H1 (cell line): ENCODE measurements around the gene ZNF283. TPM values are rescaled to one million over a fixed set of nuclear protein-coding genes. Genes with fewer than 3 reads are reported as not detected.

ENCODE experiments used
- CTCF ChIA-PET: fragments of 300-600 bp; sonication (Branson Sonifier 250); formaldehyde crosslinking; loops from one replicate; lab custom pipeline; 2021; ENCODE audit not compliant: partially characterized antibody; lab: Charles Lee
- POLR2A ChIA-PET: fragments of 300-600 bp; sonication (Branson Sonifier 250); formaldehyde crosslinking; loops from one replicate; lab custom pipeline; 2021; ENCODE audit warnings: inconsistent platforms; ENCODE audit not compliant: partially characterized antibody; lab: Charles Lee
- DNase-seq, 2 experiments: peaks; one replicate each; pipeline versions ENCODE4 v3.0.0 to v3.0.0-alpha.2; 2010 to 2022; ENCODE audit warnings: low spot score in 2 of 2, low read depth in 1 of 2, mixed read lengths in 1 of 2
- FAIRE-seq: peaks from 2 replicates; lab custom pipeline; 2011; peaks lifted over from hg19 to GRCh38; lab: Jason Lieb, UNC
- H2AFZ ChIP-seq: 2 replicates; pipeline ENCODE4 v1.8.1; 2012; ENCODE audit warnings: low read length, inconsistent platforms
- H2AK5ac ChIP-seq: 2 replicates; pipeline ENCODE4 v1.6.1; 2013; ENCODE audit warnings: low read depth, low read length
- H2BK120ac ChIP-seq: replicated peaks from 2 replicates; pipeline ENCODE3; 2013; ENCODE audit warnings: low read depth, low read length, inconsistent platforms
- H2BK12ac ChIP-seq: 2 replicates; pipeline ENCODE4 v1.6.1; 2013; ENCODE audit warnings: low read depth, low read length
- H2BK15ac ChIP-seq: 2 replicates; pipeline ENCODE4 v1.6.1; 2013; ENCODE audit warnings: low read length
- H2BK20ac ChIP-seq: 2 replicates; pipeline ENCODE4 v1.6.1; 2013; ENCODE audit warnings: low read length
- H2BK5ac ChIP-seq: 2 replicates; pipeline ENCODE4 v1.6.1; 2013; ENCODE audit warnings: low read depth, low read length
- H3K14ac ChIP-seq: 2 replicates; pipeline ENCODE4 v1.6.1; 2013; ENCODE audit warnings: inconsistent platforms; ENCODE audit not compliant: insufficient read length
- H3K18ac ChIP-seq: 2 replicates; pipeline ENCODE4 v1.6.1; 2013; ENCODE audit warnings: low read length; ENCODE audit errors: extremely low read depth
- H3K23ac ChIP-seq: 2 replicates; pipeline ENCODE4 v1.6.1; 2013; ENCODE audit warnings: inconsistent platforms; ENCODE audit not compliant: insufficient read length
- H3K23me2 ChIP-seq: 2 replicates; pipeline ENCODE4 v1.6.1; 2013; ENCODE audit warnings: low read depth, low read length
- H3K27ac ChIP-seq: 2 replicates; pipeline ENCODE4 v1.6.1; 2011; ENCODE audit warnings: low read depth, low read length, inconsistent platforms
- H3K27me3 ChIP-seq, 4 experiments: replicated peaks in 1 of 4; 1 replicate in 1 of 4; 2 replicates in 3 of 4; pipeline versions ENCODE4 v1.6.1 to v1.8.1; 2011 to 2013; ENCODE audit warnings: low read length in 3 of 4, mild to moderate bottlenecking in 3 of 4, inconsistent platforms in 2 of 4, mixed read lengths in 2 of 4, moderate library complexity in 1 of 4; ENCODE audit not compliant: control insufficient read depth in 3 of 4, insufficient read depth in 3 of 4; ENCODE audit errors: extremely low read depth in 1 of 4
- H3K36me3 ChIP-seq, 4 experiments: 2 replicates each; pipeline versions ENCODE4 v1.6.1 to v1.8.1; 2011 to 2013; ENCODE audit warnings: mild to moderate bottlenecking in 4 of 4, low read length in 3 of 4, moderate library complexity in 2 of 4, control low read depth in 1 of 4, inconsistent platforms in 1 of 4; ENCODE audit not compliant: insufficient read depth in 4 of 4, control insufficient read depth in 2 of 4
- H3K4ac ChIP-seq: replicated peaks from 2 replicates; pipeline ENCODE3; 2013; ENCODE audit warnings: low read length, low read depth, mixed read lengths, inconsistent platforms; ENCODE audit not compliant: insufficient read length
- H3K4me1 ChIP-seq, 4 experiments: replicated peaks in 1 of 4; 1 replicate in 1 of 4; 2 replicates in 3 of 4; pipeline versions ENCODE4 v1.6.1 to v1.8.1; 2011 to 2013; ENCODE audit warnings: low read length in 3 of 4, inconsistent platforms in 2 of 4, mixed read lengths in 1 of 4; ENCODE audit not compliant: insufficient read depth in 4 of 4, control insufficient read depth in 3 of 4
- H3K4me2 ChIP-seq, 2 experiments: 2 replicates each; pipeline versions ENCODE4 v1.6.1 to v1.8.1; 2011 to 2013; ENCODE audit warnings: low read depth in 2 of 2, low read length in 2 of 2, control low read depth in 1 of 2, inconsistent platforms in 1 of 2, mild to moderate bottlenecking in 1 of 2; ENCODE audit not compliant: insufficient read depth in 1 of 2
- H3K4me3 ChIP-seq, 4 experiments: fragments of 200-600, 300-600 bp in 1 of 4; sonication (generic), shearing (Covaris generic), sonication (Bioruptor Twin) in 1 of 4; 2 replicates each; pipeline versions ENCODE4 v1.5.1 to v1.8.1; 2011 to 2016; ENCODE audit warnings: low read length in 4 of 4, low read depth in 3 of 4, control low read depth in 2 of 4, inconsistent platforms in 2 of 4, mild to moderate bottlenecking in 2 of 4, mixed read lengths in 1 of 4, moderate library complexity in 1 of 4; ENCODE audit not compliant: insufficient read depth in 2 of 4; ENCODE audit errors: extremely low read depth in 1 of 4
- H3K56ac ChIP-seq: replicated peaks from 2 replicates; pipeline ENCODE3; 2013; ENCODE audit warnings: low read depth, mild to moderate bottlenecking, mixed read lengths, low read length, inconsistent platforms; ENCODE audit not compliant: insufficient read length
- H3K79me1 ChIP-seq: 2 replicates; pipeline ENCODE4 v1.6.1; 2013; ENCODE audit warnings: low read depth, low read length, control low read depth
- H3K79me2 ChIP-seq, 2 experiments: 2 replicates each; pipeline versions ENCODE4 v1.6.1 to v1.8.1; 2012 to 2013; ENCODE audit warnings: low read length in 2 of 2, mild to moderate bottlenecking in 2 of 2, inconsistent platforms in 1 of 2; ENCODE audit not compliant: insufficient read depth in 2 of 2, control insufficient read depth in 1 of 2
- H3K9ac ChIP-seq, 4 experiments: replicated peaks in 1 of 4; 1 replicate in 1 of 4; 2 replicates in 3 of 4; pipeline versions ENCODE4 v1.6.1 to v1.8.1; 2011 to 2013; ENCODE audit warnings: low read depth in 3 of 4, low read length in 3 of 4, control low read depth in 2 of 4, mild to moderate bottlenecking in 2 of 4, moderate library complexity in 2 of 4, inconsistent platforms in 1 of 4; ENCODE audit errors: extremely low read depth in 1 of 4
- H3K9me3 ChIP-seq, 2 experiments: 2 replicates each; pipeline versions ENCODE4 v1.6.1 to v1.8.1; 2012 to 2013; ENCODE audit warnings: mild to moderate bottlenecking in 2 of 2, moderate library complexity in 2 of 2, control low read depth in 1 of 2, inconsistent platforms in 1 of 2, low read depth in 1 of 2, low read length in 1 of 2, mixed read lengths in 1 of 2; ENCODE audit not compliant: insufficient read depth in 2 of 2
- H4K20me1 ChIP-seq, 2 experiments: replicated peaks in 1 of 2; 2 replicates each; pipeline versions ENCODE3 to v1.8.1; 2011 to 2013; ENCODE audit warnings: inconsistent platforms in 2 of 2, low read length in 2 of 2, mild to moderate bottlenecking in 1 of 2; ENCODE audit not compliant: insufficient read depth in 2 of 2, control insufficient read depth in 1 of 2
- H4K5ac ChIP-seq: 2 replicates; pipeline ENCODE4 v1.6.1; 2013; ENCODE audit warnings: low read length, low read depth, mixed read lengths, inconsistent platforms; ENCODE audit not compliant: insufficient read length
- H4K8ac ChIP-seq: 2 replicates; pipeline ENCODE4 v1.8.0; 2013; ENCODE audit warnings: mild to moderate bottlenecking, moderate library complexity, low read length, inconsistent platforms; ENCODE audit not compliant: insufficient read depth; ENCODE audit errors: extremely low read depth
- H4K91ac ChIP-seq: replicated peaks from 2 replicates; pipeline ENCODE3; 2013; ENCODE audit warnings: low read length, mixed read lengths, inconsistent platforms; ENCODE audit not compliant: insufficient read length
- ATF2 ChIP-seq: IDR thresholded peaks from 2 replicates; pipeline ENCODE4 v1.6.1; 2012; ENCODE audit warnings: low read length, inconsistent platforms
- CHD2 ChIP-seq: IDR thresholded peaks from 2 replicates; pipeline ENCODE4 v1.6.1; 2012; ENCODE audit warnings: low read length, improper control_type of control experiment
- KDM4A ChIP-seq: IDR thresholded peaks from one replicate; pipeline ENCODE4 v1.7.1; 2012; ENCODE audit warnings: low read depth, mild to moderate bottlenecking, moderate library complexity, low read length, inconsistent platforms; ENCODE audit not compliant: severe bottlenecking
- RBBP5 ChIP-seq: IDR thresholded peaks from 2 replicates; pipeline ENCODE4 v1.7.1; 2012; ENCODE audit warnings: low read depth, mild to moderate bottlenecking, inconsistent platforms, low read length, moderate library complexity, borderline replicate concordance
- SIX5 ChIP-seq: IDR thresholded peaks from 2 replicates; pipeline ENCODE4 v1.6.1; 2011; ENCODE audit warnings: mild to moderate bottlenecking, low read depth, low read length
- SRF ChIP-seq: IDR thresholded peaks from 2 replicates; pipeline ENCODE4 v1.6.1; 2011; ENCODE audit warnings: mild to moderate bottlenecking, low read depth, low read length, moderate library complexity
- WGBS, 2 experiments: shearing (Covaris generic) in 1 of 2; methylation state at CpG; one replicate each; pipeline versions ENCODE4 v1.1.6 to v1.1.7; 2013 to 2015; ENCODE audit warnings: low lambda C conversion rate in 2 of 2, mixed read lengths in 2 of 2, inconsistent platforms in 1 of 2, low coverage in 1 of 2, missing lambda C conversion rate in 1 of 2; ENCODE audit not compliant: insufficient replicate concordance in 2 of 2, insufficient coverage in 1 of 2, insufficient read length in 1 of 2; ENCODE audit errors: extremely low coverage in 1 of 2, missing lambda C conversion rate in 1 of 2; 5-methylcytosine and 5-hydroxymethylcytosine counted together
- long read RNA-seq, 2 experiments: library from RNA in 1 of 2; library from capped mRNA in 1 of 2; stranded (forward); transcript quantifications; one replicate each; pipeline ENCODE4 v2.0.0, GENCODE V29; 2021; ENCODE audit warnings: inconsistent platforms in 1 of 2
- polyA minus RNA-seq, 3 experiments: library from RNA; depleted of rRNA, polyadenylated mRNA; stranded (reverse); fragments of >200 nt; gene quantifications; 1 replicate in 2 of 3; 2 replicates in 1 of 3; pipeline ENCODE4 v1.2.3, GENCODE V29; 2011
- polyA plus RNA-seq, 7 experiments: library from polyadenylated mRNA; depleted of rRNA in 3 of 7; stranded (reverse) in 5 of 7; unstranded in 2 of 7; fragments of >200 nt in 5 of 7; fragments of 200-250 nt in 2 of 7; gene quantifications; 1 replicate in 5 of 7; 2 replicates in 1 of 7; 4 replicates in 1 of 7; pipeline versions ENCODE4 v1.2.1 to v1.2.3, GENCODE V29; 2011 to 2013; ENCODE audit warnings: missing spikeins in 2 of 7, mixed read lengths in 2 of 7
- total RNA-seq: library from RNA; stranded (reverse); fragmentation: NEBNext Ultra II Directional; extraction: Animal tissue kit (Norgen Biotek cat#: 25700); gene quantifications from 2 replicates; pipeline ENCODE4 v1.2.1, GENCODE V29; 2021

ZNF283 gene
- total RNA-seq, result 3.6 and 4.3 TPM in 2 replicates
- 1.1 and 1.6 TPM in 2 replicates for polyA plus RNA-seq (2011; rRNA removed)
- polyA plus RNA-seq (2011; cell fraction: cytosol; rRNA removed), result 1.8 TPM
- 2.0 TPM for polyA plus RNA-seq (2011; cell fraction: nucleus; rRNA removed)
- 3.4 to 5.3 TPM (median 3.6 TPM) in 4 replicates for polyA plus RNA-seq (2012, experiment 1 of 2)
- polyA plus RNA-seq (2012, experiment 2 of 2), result 0.26 TPM
- polyA plus RNA-seq (2013, experiment 1 of 2), result 3.7 TPM
- 4.0 TPM for polyA plus RNA-seq (2013, experiment 2 of 2)
- 5.0 and 9.2 TPM in 2 replicates for polyA minus RNA-seq (2011; rRNA and poly(A)+ RNA removed)
- polyA minus RNA-seq (2011; cell fraction: cytosol; rRNA and poly(A)+ RNA removed), result 2.4 TPM
- 18.0 TPM for polyA minus RNA-seq (2011; cell fraction: nucleus; rRNA and poly(A)+ RNA removed)
- long read RNA-seq, experiment 1, partial matches to known transcripts, result 0 of 2 reads
- long read RNA-seq, experiment 1, other reads (novel, unspliced or antisense), result 2 of 2 reads
- long read RNA-seq, experiment 2, partial matches to known transcripts, result 0 of 1 reads
- long read RNA-seq, experiment 2, other reads (novel, unspliced or antisense), result 1 of 1 reads

- CTCF ChIA-PET, result no interaction called here
- peaks cover 0 to 4% (median 0%) of the 10 kb centered on the region in 4 experiments; a peak in 2 of 8 replicates for H3K36me3 ChIP-seq
- H3K4me3 ChIP-seq, result peak within 1 kb of the TSS; percentile 55 to 70 (median 66)
- peak; percentile 81 for FAIRE-seq
- no peaks in the 10 kb centered on the region for H3K79me2 ChIP-seq
- no peak within 1 kb of the TSS for H3K18ac ChIP-seq
- WGBS, 2 experiments, result 33% methylated on average over 45 of the region's 46 CpGs; no CpG with 5 or more reads in 1 of the 2 experiments
- no peak within 1 kb of the TSS for H2BK15ac ChIP-seq
- H3K56ac ChIP-seq, result no peak within 1 kb of the TSS
- no peaks in the 10 kb centered on the region; the same call in 1 of the 2 replicates for H3K79me1 ChIP-seq
- no peak within 1 kb of the TSS for H4K91ac ChIP-seq
- H4K8ac ChIP-seq, result no peak within 1 kb of the TSS
- no peaks in the 10 kb centered on the region; the same call in 1 of the 2 replicates for H3K23me2 ChIP-seq
- no peak within 1 kb of the TSS for H2AK5ac ChIP-seq
- H2BK12ac ChIP-seq, result no peak within 1 kb of the TSS
- H3K4me1 ChIP-seq, result no peaks in the 10 kb centered on the region; a peak in 1 of 7 replicates
- no peaks in the 10 kb centered on the region for H4K20me1 ChIP-seq
- H2BK120ac ChIP-seq, result no peak within 1 kb of the TSS
- DNase-seq, result peak; percentile 81 to 85
- H3K4me2 ChIP-seq, result peak within 1 kb of the TSS; percentile 81 to 86
- peak within 1 kb of the TSS; percentile 70 for H2AFZ ChIP-seq
- no peak within 1 kb of the TSS for H3K27ac ChIP-seq
- H3K9me3 ChIP-seq, result peaks cover 2 to 4% of the 10 kb centered on the region in 2 experiments; a peak in 3 of 4 replicates
- no peaks in the 10 kb centered on the region; a peak in 1 of 7 replicates for H3K27me3 ChIP-seq
- H3K14ac ChIP-seq, result no peak within 1 kb of the TSS
- POLR2A ChIA-PET, result interaction anchor here (1.0 kb wide), 1 partner anchor 75 kb away, joined by 3 read pairs; no protein-coding TSS in a partner anchor
- no peak within 1 kb of the TSS for H3K23ac ChIP-seq
- no peak within 1 kb of the TSS for H2BK20ac ChIP-seq
- H2BK5ac ChIP-seq, result peak within 1 kb of the TSS; percentile 39; the same call in 1 of the 2 replicates
- no peak within 1 kb of the TSS for H4K5ac ChIP-seq
- H3K9ac ChIP-seq, result peak within 1 kb of the TSS in 2 of 4 experiments; percentile 26 to 38; a peak in 3 of 7 replicates
- H3K4ac ChIP-seq, result no peak within 1 kb of the TSS
- TF ChIP-seq SIX5 (peak; percentile 82), CHD2 (no peak), RBBP5 (no peak), KDM4A (peak; percentile 56), SRF (0 out of 2 replicates have a peak, but pooled peaks have one; percentile 11), ATF2 (no peak)
Observed at GRCh38 chr19:43826787-43827754, at the start of gene ZNF283. Gene ZNF283 (plus strand): TSS chr19:43827321. CDS start chr19:43833505, 6,184 bp downstream.
